H9 (cell line): ENCODE data around the gene BRSK2. TPM values are rescaled to one million over a fixed set of nuclear protein-coding genes. Genes with fewer than 3 reads are reported as not detected.

Experiments used
- DNase-seq: peaks from one replicate; pipeline ENCODE4 v3.0.0-alpha.2; 2017
- H2AFZ ChIP-seq: one replicate; pipeline ENCODE4 v1.6.1; 2013; ENCODE audit warnings: mild to moderate bottlenecking, low read length, control low read depth, moderate library complexity
- H2AK5ac ChIP-seq: 2 replicates; pipeline ENCODE4 v1.6.1; 2013; ENCODE audit warnings: low read length, control low read depth, mixed read lengths; ENCODE audit not compliant: insufficient read length
- H2BK120ac ChIP-seq: one replicate; pipeline ENCODE4 v1.6.1; 2013; ENCODE audit warnings: low read depth, mild to moderate bottlenecking, low read length, control low read depth, inconsistent platforms; ENCODE audit not compliant: poor library complexity, severe bottlenecking
- H2BK12ac ChIP-seq: 2 replicates; pipeline ENCODE4 v1.6.1; 2013; ENCODE audit warnings: low read length, control low read depth, mixed read lengths, low read depth; ENCODE audit not compliant: insufficient read length
- H2BK15ac ChIP-seq: 2 replicates; pipeline ENCODE4 v1.6.1; 2013; ENCODE audit warnings: low read depth, low read length, control low read depth
- H2BK20ac ChIP-seq: one replicate; pipeline ENCODE4 v1.6.1; 2013; ENCODE audit warnings: low read depth, mild to moderate bottlenecking, low read length, control low read depth, inconsistent platforms; ENCODE audit not compliant: poor library complexity, severe bottlenecking
- H2BK5ac ChIP-seq: 2 replicates; pipeline ENCODE4 v1.6.1; 2013; ENCODE audit warnings: low read length, control low read depth, mixed read lengths; ENCODE audit not compliant: insufficient read length
- H3K14ac ChIP-seq: 2 replicates; pipeline ENCODE4 v1.6.1; 2013; ENCODE audit warnings: low read length, control low read depth; ENCODE audit not compliant: insufficient read depth
- H3K18ac ChIP-seq: 2 replicates; pipeline ENCODE4 v1.6.1; 2013; ENCODE audit warnings: low read depth, mild to moderate bottlenecking, mixed read lengths, low read length, control low read depth; ENCODE audit not compliant: insufficient read length
- H3K23ac ChIP-seq: 2 replicates; pipeline ENCODE4 v1.6.1; 2013; ENCODE audit warnings: low read length, control low read depth, mixed read lengths, low read depth; ENCODE audit not compliant: insufficient read length
- H3K23me2 ChIP-seq: 2 replicates; pipeline ENCODE4 v1.6.1; 2013; ENCODE audit warnings: low read depth, mild to moderate bottlenecking, mixed read lengths, low read length, control low read depth; ENCODE audit not compliant: insufficient read length, poor library complexity, severe bottlenecking
- H3K27ac ChIP-seq: 2 replicates; pipeline ENCODE4 v1.5.1; 2013; ENCODE audit warnings: low read length, control low read depth, mixed read lengths, low read depth; ENCODE audit not compliant: insufficient read length
- H3K27me3 ChIP-seq: 2 replicates; pipeline ENCODE4 v1.6.1; 2013; ENCODE audit warnings: low read length, control low read depth, inconsistent platforms; ENCODE audit not compliant: insufficient read depth
- H3K4ac ChIP-seq: 2 replicates; pipeline ENCODE4 v1.6.1; 2013; ENCODE audit warnings: low read depth, mild to moderate bottlenecking, control low read depth, inconsistent platforms, low read length, moderate library complexity
- H3K4me1 ChIP-seq: 2 replicates; pipeline ENCODE4 v1.6.1; 2013; ENCODE audit warnings: low read length, control low read depth, inconsistent platforms; ENCODE audit not compliant: insufficient read depth
- H3K4me2 ChIP-seq: 2 replicates; pipeline ENCODE4 v1.6.1; 2013; ENCODE audit warnings: low read length, control low read depth, mixed read lengths; ENCODE audit not compliant: insufficient read length, insufficient read depth
- H3K56ac ChIP-seq: 2 replicates; pipeline ENCODE4 v1.6.1; 2013; ENCODE audit warnings: low read depth, mild to moderate bottlenecking, mixed read lengths, low read length, control low read depth; ENCODE audit not compliant: insufficient read length
- H3K79me1 ChIP-seq: 2 replicates; pipeline ENCODE4 v1.6.1; 2013; ENCODE audit warnings: low read depth, mild to moderate bottlenecking, moderate library complexity, low read length, control low read depth, inconsistent platforms; ENCODE audit not compliant: insufficient read depth, poor library complexity, severe bottlenecking
- H3K79me2 ChIP-seq: 2 replicates; pipeline ENCODE4 v1.6.1; 2013; ENCODE audit warnings: low read length, control low read depth, inconsistent platforms; ENCODE audit not compliant: insufficient read depth
- H3K9ac ChIP-seq: 2 replicates; pipeline ENCODE4 v1.6.1; 2013; ENCODE audit warnings: low read length, control low read depth, mixed read lengths; ENCODE audit not compliant: insufficient read length; ENCODE audit errors: extremely low read depth
- H3K9me3 ChIP-seq: one replicate; pipeline ENCODE4 v1.6.1; 2013; ENCODE audit warnings: low read depth, low read length, inconsistent platforms; ENCODE audit not compliant: control insufficient read depth
- H3T11ph ChIP-seq: one replicate; pipeline ENCODE4 v1.6.1; 2013; ENCODE audit warnings: mild to moderate bottlenecking, low read length, control low read depth, inconsistent platforms
- H4K20me1 ChIP-seq: one replicate; pipeline ENCODE4 v1.6.1; 2013; ENCODE audit not compliant: control insufficient read depth, insufficient read length, insufficient read depth
- H4K5ac ChIP-seq: 2 replicates; pipeline ENCODE4 v1.6.1; 2013; ENCODE audit warnings: low read depth, mild to moderate bottlenecking, mixed read lengths, low read length, control low read depth; ENCODE audit not compliant: insufficient read length
- H4K8ac ChIP-seq: replicated peaks from 2 replicates; pipeline ENCODE4 v1.6.1; 2013; ENCODE audit warnings: low read length, control low read depth, mixed read lengths, low read depth; ENCODE audit not compliant: insufficient read length
- H4K91ac ChIP-seq: 2 replicates; pipeline ENCODE4 v1.6.1; 2013; ENCODE audit warnings: low read depth, mild to moderate bottlenecking, moderate library complexity, mixed read lengths, low read length, control low read depth; ENCODE audit not compliant: insufficient read length
- H3K27ac Mint-ChIP-seq, 3 experiments: 2 replicates in 2 of 3; 3 replicates in 1 of 3; pipeline ENCODE4 v1.8.0; 2020 to 2021; ENCODE audit warnings: mixed read lengths in 3 of 3, mild to moderate bottlenecking in 1 of 3, moderate library complexity in 1 of 3
- H3K27me3 Mint-ChIP-seq: 2 replicates; pipeline ENCODE4 v1.8.0; 2021; ENCODE audit warnings: low read depth, mild to moderate bottlenecking, moderate library complexity, mixed read lengths
- H3K36me3 Mint-ChIP-seq, 3 experiments: 2 replicates in 2 of 3; 3 replicates in 1 of 3; pipeline ENCODE4 v1.8.0; 2020 to 2021; ENCODE audit warnings: low read depth in 3 of 3, mixed read lengths in 3 of 3; ENCODE audit not compliant: insufficient read depth in 1 of 3
- H3K4me1 Mint-ChIP-seq, 2 experiments: 2 replicates each; pipeline ENCODE4 v1.8.0; 2020; ENCODE audit warnings: mixed read lengths in 2 of 2
- H3K4me3 Mint-ChIP-seq, 2 experiments: 2 replicates in 1 of 2; 3 replicates in 1 of 2; pipeline ENCODE4 v1.8.0; 2020 to 2021; ENCODE audit warnings: mild to moderate bottlenecking in 2 of 2, mixed read lengths in 2 of 2, moderate library complexity in 1 of 2
- H3K9me3 Mint-ChIP-seq, 2 experiments: 2 replicates in 1 of 2; 3 replicates in 1 of 2; pipeline ENCODE4 v1.8.0; 2020; ENCODE audit warnings: mild to moderate bottlenecking in 2 of 2, mixed read lengths in 2 of 2, moderate library complexity in 1 of 2
- CTCF ChIP-seq: fragments of 200-600 bp; sonication (generic); conservative IDR thresholded peaks from 3 replicates; pipeline ENCODE4 v1.8.0; 2021; ENCODE audit warnings: antibody characterized with exemption, mild to moderate bottlenecking
- WGBS: extraction: QIAGEN DNeasy Blood & Tissue Kit; methylation state at CpG from one replicate; pipeline ENCODE4 v1.1.7; 2013; ENCODE audit warnings: missing lambda C conversion rate, low lambda C conversion rate, mixed read lengths; ENCODE audit not compliant: insufficient read length; ENCODE audit errors: extremely low coverage; 5-methylcytosine and 5-hydroxymethylcytosine counted together
- total RNA-seq: library from RNA; stranded (reverse); gene quantifications from 2 replicates; pipeline ENCODE4 v1.2.1, GENCODE V29; 2021

Gene BRSK2
- total RNA-seq, 1 experiment from 2014 or later, result 28.4 TPM

GRCh38 chr11:1371026-1371325 lies 18.8 kb upstream of the BRSK2 start:
- no peak overlapping the region for H3K4me3 Mint-ChIP-seq

More at GRCh38 chr11:1371026-1371325, 18.8 kb upstream of the BRSK2 start:
- H2BK5ac ChIP-seq, result no peak overlapping the region
- H2BK12ac ChIP-seq, result no peak overlapping the region
- H3K79me2 ChIP-seq, result no peaks in the 10 kb centered on the region
- H3K14ac ChIP-seq, result no peak overlapping the region
- no peak overlapping the region for H2BK120ac ChIP-seq
- H3K23ac ChIP-seq, result no peak overlapping the region
- no peak overlapping the region for H4K5ac ChIP-seq
- H3K79me1 ChIP-seq, result no peaks in the 10 kb centered on the region
- H4K8ac ChIP-seq, result no peak overlapping the region
- H3K4ac ChIP-seq, result no peak overlapping the region
- no peak overlapping the region for H3K56ac ChIP-seq
- H2BK15ac ChIP-seq, result no peak overlapping the region
- H3K27ac Mint-ChIP-seq, result no peak overlapping the region
- peaks cover 2 to 5% (median 4%) of the 10 kb centered on the region in 3 experiments; a peak in 4 of 7 replicates for H3K36me3 Mint-ChIP-seq
- peaks cover 21 to 25% of the 10 kb centered on the region in 2 experiments for H3K9me3 Mint-ChIP-seq
- H3K27ac ChIP-seq, result no peak overlapping the region
- no peak overlapping the region for H2AFZ ChIP-seq
- peaks cover 2% of the 10 kb centered on the region for H3K23me2 ChIP-seq
- TF ChIP-seq CTCF, result no peak
- H3K9ac ChIP-seq, result no peak overlapping the region
- peaks cover 17% of the 10 kb centered on the region for H3K27me3 Mint-ChIP-seq
- H3K4me1 Mint-ChIP-seq, result no peaks in the 10 kb centered on the region
- H2AK5ac ChIP-seq, result no peak overlapping the region
- H3K18ac ChIP-seq, result no peak overlapping the region
- no peaks in the 10 kb centered on the region for H3K4me1 ChIP-seq
- H3K4me2 ChIP-seq, result no peak overlapping the region
- DNase-seq, result no peak
- no peak overlapping the region for H3T11ph ChIP-seq
- no peak overlapping the region for H2BK20ac ChIP-seq
- WGBS, result no CpG with 5 or more reads among the region's 11 CpGs
- no peak overlapping the region for H4K91ac ChIP-seq
- no peaks in the 10 kb centered on the region for H4K20me1 ChIP-seq
- no peaks in the 10 kb centered on the region for H3K9me3 ChIP-seq
- H3K27me3 ChIP-seq, result no peaks in the 10 kb centered on the region
